ENCODE results near the gene CST7.

CST7 gene

DNA sequence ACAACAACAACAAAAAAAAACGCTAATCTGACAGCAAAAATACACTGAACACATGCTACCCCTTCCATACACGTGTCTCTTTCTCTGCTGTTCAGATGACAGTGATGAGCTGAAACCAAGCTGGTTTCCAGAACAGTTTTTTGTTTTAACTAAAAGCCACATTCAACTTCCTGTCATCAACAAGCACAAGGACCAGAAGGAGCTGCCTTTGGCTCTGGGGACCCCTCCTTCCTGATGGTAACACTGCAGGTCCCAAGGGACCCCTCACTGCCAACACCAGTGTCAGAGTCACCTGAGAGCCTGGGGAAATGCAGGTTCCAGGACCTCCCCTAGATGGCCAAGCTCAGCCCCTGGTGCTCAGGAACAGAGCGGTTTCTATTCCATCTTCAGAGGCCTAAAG lies 6.0 kb downstream of the CST7 start:
- Histone ChIP-seq H3F3A (ENCODE audit: insufficient read depth, low read length) (no peaks in the 10 kb centered on the region), H3K27ac (ENCODE audit: low read depth, low read length, poor library complexity, severe bottlenecking) (no peak overlapping the region), H3K79me2 (ENCODE audit: insufficient read depth, low read length) (no peaks in the 10 kb centered on the region), H3K9me2 (ENCODE audit: low read depth, low read length) (no peaks in the 10 kb centered on the region), H3K4me1 (ENCODE audit: insufficient read depth, low read length, severe bottlenecking) (peaks cover 13% of the 10 kb centered on the region), H3K9ac (ENCODE audit: low read length) (no peak overlapping the region), H3K4me3 (ENCODE audit: low read depth, low read length, poor library complexity, severe bottlenecking) (no peak overlapping the region), H3K27me3 (ENCODE audit: insufficient read depth, low read length) (no peaks in the 10 kb centered on the region), H3K4me2 (ENCODE audit: low read length) (no peak overlapping the region), H3K9me3 (ENCODE audit: low read length) (no peaks in the 10 kb centered on the region), H2AFZ (ENCODE audit: low read length) (no peak overlapping the region), H4K20me1 (ENCODE audit: insufficient read depth, low read length) (no peaks in the 10 kb centered on the region), H3K36me3 (ENCODE audit: insufficient read depth, low read length) (no peaks in the 10 kb centered on the region; the same call in 1 of the 2 replicates)
- no peak for TF ChIP-seq CTCF (IDR thresholded peaks at IDR 0.05; ENCODE audit: low read length)
- no peak for TF ChIP-seq EZH2 (IDR thresholded peaks at IDR 0.05; ENCODE audit: borderline replicate concordance, low read length)

DNA sequence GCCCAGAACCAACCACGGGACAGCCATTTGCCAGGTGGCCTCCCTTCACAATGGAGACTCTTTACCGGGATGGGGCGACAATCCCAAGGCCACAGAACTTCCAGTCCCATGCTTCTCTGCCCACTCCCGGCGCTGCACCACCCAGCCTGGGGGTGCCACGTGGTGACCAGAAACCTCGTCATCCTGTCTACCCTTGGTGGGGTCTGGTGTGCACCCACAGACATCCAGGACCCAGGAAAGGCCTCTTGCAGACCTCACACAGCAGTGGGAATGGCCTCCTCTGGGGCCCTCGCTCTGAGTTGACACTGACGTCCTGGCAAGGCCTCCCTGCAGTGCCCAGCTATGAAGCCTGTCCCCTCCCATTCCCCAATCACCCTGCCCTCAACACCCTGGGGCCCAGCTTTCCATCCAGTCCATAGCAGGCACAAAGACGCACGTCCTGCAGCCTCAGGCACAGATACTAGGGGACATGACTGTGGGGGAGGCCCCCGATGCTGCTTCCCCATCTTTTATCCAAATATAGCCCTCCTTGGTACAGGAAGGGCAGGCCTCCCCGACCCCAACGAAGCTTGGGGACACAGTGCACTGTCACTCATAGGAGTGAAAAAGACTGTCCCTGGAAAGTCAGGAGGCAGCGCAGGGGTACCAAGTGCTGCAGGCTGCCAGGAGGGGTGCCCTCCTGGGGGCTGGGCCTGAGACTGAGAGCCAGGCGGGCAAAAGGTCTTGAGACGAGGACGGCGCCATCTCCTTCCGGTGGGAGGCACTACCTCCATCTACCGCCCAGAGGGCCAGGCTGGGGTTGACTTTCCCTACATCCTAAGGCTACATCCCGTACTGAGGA lies 7.2 kb downstream of the CST7 start:
- peaks cover 4% of the 10 kb centered on the region for H3K36me3 ChIP-seq (ENCODE audit: insufficient read depth, low read length)
- H3F3A ChIP-seq (ENCODE audit: insufficient read depth, low read length), result no peaks in the 10 kb centered on the region
- no peaks in the 10 kb centered on the region for H3K27me3 ChIP-seq (ENCODE audit: insufficient read depth, low read length)
- H3K27ac ChIP-seq (ENCODE audit: low read depth, low read length, poor library complexity, severe bottlenecking), result no peak overlapping the region
- H3K4me2 ChIP-seq (ENCODE audit: low read length), result no peak overlapping the region
- no peak overlapping the region for H3K9ac ChIP-seq (ENCODE audit: low read length)
- no peak overlapping the region for H2AFZ ChIP-seq (ENCODE audit: low read length)
- no peak for TF ChIP-seq CTCF (IDR thresholded peaks at IDR 0.05; ENCODE audit: low read length)
- no peak for TF ChIP-seq EZH2 (IDR thresholded peaks at IDR 0.05; ENCODE audit: borderline replicate concordance, low read length)
- H3K79me2 ChIP-seq (ENCODE audit: insufficient read depth, low read length), result no peaks in the 10 kb centered on the region
- H3K9me2 ChIP-seq (ENCODE audit: low read depth, low read length), result no peaks in the 10 kb centered on the region
- no peaks in the 10 kb centered on the region for H3K9me3 ChIP-seq (ENCODE audit: low read length)
- peaks cover 13% of the 10 kb centered on the region for H3K4me1 ChIP-seq (ENCODE audit: insufficient read depth, low read length, severe bottlenecking)
- H3K4me3 ChIP-seq (ENCODE audit: low read depth, low read length, poor library complexity, severe bottlenecking), result no peak overlapping the region
- H4K20me1 ChIP-seq (ENCODE audit: insufficient read depth, low read length), result no peaks in the 10 kb centered on the region

DNA sequence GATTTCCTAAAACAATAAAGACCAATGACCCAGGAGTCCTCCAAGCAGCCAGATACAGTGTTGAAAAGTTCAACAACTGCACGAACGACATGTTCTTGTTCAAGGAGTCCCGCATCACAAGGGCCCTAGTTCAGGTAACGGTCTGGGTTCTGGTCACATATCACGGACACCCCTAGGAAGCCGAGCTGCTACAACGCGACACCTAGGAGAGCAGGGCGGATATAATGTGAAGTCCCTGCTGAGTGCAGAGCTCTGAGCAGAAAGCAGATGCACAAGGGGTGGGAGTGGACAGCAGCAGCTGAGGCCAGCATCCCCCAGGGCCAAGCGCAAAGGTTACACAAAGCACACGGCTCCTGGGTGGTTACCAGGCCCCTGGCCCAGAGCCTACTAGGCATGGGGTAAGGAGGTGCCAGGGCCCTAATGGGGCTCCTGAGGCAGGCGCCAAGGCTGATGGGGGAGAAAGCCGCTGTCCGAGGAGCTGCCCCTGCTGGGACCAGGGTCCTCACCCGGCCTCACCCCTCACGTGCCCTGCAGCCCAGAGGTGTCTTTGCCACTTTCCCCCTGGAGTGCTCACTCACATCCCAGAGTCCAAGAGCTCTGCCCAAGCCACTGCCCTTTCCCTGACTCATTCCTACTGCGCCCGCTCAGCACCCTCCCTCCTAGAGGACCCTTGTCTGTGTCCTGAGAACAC lies 8.4 kb downstream of the CST7 start:
- no peaks in the 10 kb centered on the region for H3K9me2 ChIP-seq (ENCODE audit: low read depth, low read length)
- H3K9ac ChIP-seq (ENCODE audit: low read length), result no peak overlapping the region
- TF ChIP-seq EZH2 (IDR thresholded peaks at IDR 0.05; ENCODE audit: borderline replicate concordance, low read length), result no peak
- no peak for TF ChIP-seq CTCF (IDR thresholded peaks at IDR 0.05; ENCODE audit: low read length)
- H3K9me3 ChIP-seq (ENCODE audit: low read length), result no peaks in the 10 kb centered on the region
- peaks cover 10% of the 10 kb centered on the region for H3K36me3 ChIP-seq (ENCODE audit: insufficient read depth, low read length)
- H3K4me3 ChIP-seq (ENCODE audit: low read depth, low read length, poor library complexity, severe bottlenecking), result no peak overlapping the region
- peaks cover 13% of the 10 kb centered on the region for H3K4me1 ChIP-seq (ENCODE audit: insufficient read depth, low read length, severe bottlenecking)
- no peak overlapping the region for H3K27ac ChIP-seq (ENCODE audit: low read depth, low read length, poor library complexity, severe bottlenecking)
- no peaks in the 10 kb centered on the region for H3K79me2 ChIP-seq (ENCODE audit: insufficient read depth, low read length)
- no peak overlapping the region for H3K4me2 ChIP-seq (ENCODE audit: low read length)
- H4K20me1 ChIP-seq (ENCODE audit: insufficient read depth, low read length), result no peaks in the 10 kb centered on the region
- H3K27me3 ChIP-seq (ENCODE audit: insufficient read depth, low read length), result no peaks in the 10 kb centered on the region
- H2AFZ ChIP-seq (ENCODE audit: low read length), result no peak overlapping the region
- no peaks in the 10 kb centered on the region for H3F3A ChIP-seq (ENCODE audit: insufficient read depth, low read length)
